Measurements from ENCODE around the gene IFITM5. TPM values are rescaled to one million over a fixed set of nuclear protein-coding genes. Genes with fewer than 3 reads are reported as not detected.

The IFITM5 gene
- total and polyA plus RNA-seq, 4 donors = not detected

GRCh38 chr11:306645-307371 lies 7.5 kb upstream of the IFITM5 start:
- 85 to 88% methylated on average over 16 to 17 of the region's 17 CpGs for WGBS, 2 donors
- H3K27me3 ChIP-seq (ENCODE audit: control insufficient read depth in 3 of 3, insufficient read depth in 3 of 3, low read length in 2 of 3) = no peaks in the 10 kb centered on the region
- peaks cover 0 to 24% (median 4%) of the 10 kb centered on the region in 5 donors for H3K4me1 ChIP-seq (ENCODE audit: control insufficient read depth in 5 of 5, insufficient read depth in 5 of 5, low read length in 5 of 5)
- H3K9ac ChIP-seq (ENCODE audit: insufficient read depth in 1 of 2, low read length in 2 of 2) = no peak overlapping the region
- no peak overlapping the region for H3K4me3 ChIP-seq
- DNase-seq = no peak
- no peaks in the 10 kb centered on the region for H3K9me3 ChIP-seq (ENCODE audit: control insufficient read depth in 4 of 4, insufficient read depth in 3 of 4, low read length in 3 of 4)
- no peak for TF ChIP-seq CTCF (IDR thresholded peaks at IDR 0.05; ENCODE audit: control extremely low read depth, extremely low read depth)
- peak overlapping the region; percentile 79 to 96 for H3K27ac ChIP-seq (ENCODE audit: low read depth in 1 of 2, low read length in 1 of 2)
- no peaks in the 10 kb centered on the region for H3K36me3 ChIP-seq (ENCODE audit: control insufficient read depth in 4 of 4, insufficient read depth in 4 of 4, low read length in 4 of 4)
- ATAC-seq (ENCODE audit: insufficient read depth, low FRiP score) = no peak

- H3K9ac ChIP-seq (ENCODE audit: insufficient read depth in 1 of 2, low read length in 2 of 2) = no peak overlapping the region
- no peaks in the 10 kb centered on the region for H3K27me3 ChIP-seq (ENCODE audit: control insufficient read depth in 3 of 3, insufficient read depth in 3 of 3, low read length in 2 of 3)
- WGBS, 2 donors = 94 to 95% methylated on average over 10 of the region's 10 CpGs
- no peaks in the 10 kb centered on the region for H3K9me3 ChIP-seq (ENCODE audit: control insufficient read depth in 4 of 4, insufficient read depth in 3 of 4, low read length in 3 of 4)
- ATAC-seq (ENCODE audit: insufficient read depth, low FRiP score) (no peak), DNase-seq (no peak)
- H3K4me1 ChIP-seq (ENCODE audit: control insufficient read depth in 5 of 5, insufficient read depth in 5 of 5, low read length in 5 of 5) = peaks cover 0 to 22% (median 4%) of the 10 kb centered on the region in 5 donors
- H3K4me3 ChIP-seq = no peak overlapping the region
- H3K27ac ChIP-seq (ENCODE audit: low read depth in 1 of 2, low read length in 1 of 2) = peak overlapping the region in 1 of 2 donors; percentile 21
- H3K36me3 ChIP-seq (ENCODE audit: control insufficient read depth in 4 of 4, insufficient read depth in 4 of 4, low read length in 4 of 4) = no peaks in the 10 kb centered on the region
- no peak for TF ChIP-seq CTCF (IDR thresholded peaks at IDR 0.05; ENCODE audit: control extremely low read depth, extremely low read depth)
These were observed 6.5 kb upstream of the IFITM5 start for GRCh38 chr11:305844-306211.

- Histone ChIP-seq H3K27ac (ENCODE audit: low read depth in 1 of 2, low read length in 1 of 2) (peak overlapping the region in 1 of 2 donors; percentile 21), H3K4me1 (ENCODE audit: control insufficient read depth in 5 of 5, insufficient read depth in 5 of 5, low read length in 5 of 5) (peaks cover 0 to 24% (median 4%) of the 10 kb centered on the region in 5 donors), H3K27me3 (ENCODE audit: control insufficient read depth in 3 of 3, insufficient read depth in 3 of 3, low read length in 2 of 3) (peaks cover 0 to 6% (median 6%) of the 10 kb centered on the region in 3 donors), H3K4me3 (no peak overlapping the region), H3K9me3 (ENCODE audit: control insufficient read depth in 4 of 4, insufficient read depth in 3 of 4, low read length in 3 of 4) (no peaks in the 10 kb centered on the region), H3K9ac (ENCODE audit: insufficient read depth in 1 of 2, low read length in 2 of 2) (no peak overlapping the region), H3K36me3 (ENCODE audit: control insufficient read depth in 4 of 4, insufficient read depth in 4 of 4, low read length in 4 of 4) (no peaks in the 10 kb centered on the region)
- DNase-seq (peak; percentile 85 to 95 (median 90)), ATAC-seq (ENCODE audit: insufficient read depth, low FRiP score) (no peak)
- peak; percentile 64 for TF ChIP-seq CTCF (IDR thresholded peaks at IDR 0.05; ENCODE audit: control extremely low read depth, extremely low read depth)
- 35 to 43% methylated on average over 19 of the region's 19 CpGs for WGBS, 2 donors
These were observed 5.9 kb upstream of the IFITM5 start for GRCh38 chr11:304915-305843.

Data from lung (tissue), 12 donors.